ENCODE data around the gene FAM241B.

The FAM241B gene

GRCh38 chr10:69632516-69633199 is 2.6 kb downstream of the FAM241B start:
- no peak for DNase-seq (ENCODE audit: low read depth in 2 of 2)
- TF ChIP-seq CTCF (IDR thresholded peaks at IDR 0.05; ENCODE audit: low read depth, low read length): no peak
- no peak overlapping the region for H3K4me3 ChIP-seq (replicated peaks in 1 of 2; ENCODE audit: low read depth in 2 of 2, low read length in 2 of 2)

GRCh38 chr10:69633673-69634635 is 3.9 kb downstream of the FAM241B start:
- no peak for TF ChIP-seq CTCF (IDR thresholded peaks at IDR 0.05; ENCODE audit: low read depth, low read length)
- DNase-seq (ENCODE audit: low read depth in 2 of 2): no peak
- H3K4me3 ChIP-seq (replicated peaks in 1 of 2; ENCODE audit: low read depth in 2 of 2, low read length in 2 of 2): no peak overlapping the region

GRCh38 chr10:69634759-69635425 is 4.8 kb downstream of the FAM241B start:
- TF ChIP-seq CTCF (IDR thresholded peaks at IDR 0.05; ENCODE audit: low read depth, low read length): no peak
- no peak for DNase-seq (ENCODE audit: low read depth in 2 of 2)
- H3K4me3 ChIP-seq (replicated peaks in 1 of 2; ENCODE audit: low read depth in 2 of 2, low read length in 2 of 2): no peak overlapping the region

GRCh38 chr10:69635428-69636272 is 5.6 kb downstream of the FAM241B start:
- DNase-seq (ENCODE audit: low read depth in 2 of 2): no peak

GRCh38 chr10:69636273-69636575 is 6.2 kb downstream of the FAM241B start:
- no peak for DNase-seq (ENCODE audit: low read depth in 2 of 2)
- H3K4me3 ChIP-seq (replicated peaks in 1 of 2; ENCODE audit: low read depth in 2 of 2, low read length in 2 of 2): no peak overlapping the region
- TF ChIP-seq CTCF (IDR thresholded peaks at IDR 0.05; ENCODE audit: low read depth, low read length): no peak

More at GRCh38 chr10:69635428-69636272, 5.6 kb downstream of the FAM241B start:
- TF ChIP-seq CTCF (IDR thresholded peaks at IDR 0.05; ENCODE audit: low read depth, low read length): no peak
- H3K4me3 ChIP-seq (replicated peaks in 1 of 2; ENCODE audit: low read depth in 2 of 2, low read length in 2 of 2): no peak overlapping the region

Data from cardiac fibroblast (primary cell).